Medulla oblongata (tissue), 1 donor: ENCODE measurements around the gene ABL1.
"Not testable (repeated sequence)": the region's sequence is repeated elsewhere in the genome, so short reads cannot be mapped to it uniquely, and the experiment has no call there.

Experiments
- DNase-seq: peaks from one replicate; pipeline ENCODE4 v3.0.0-alpha.2; 2015; ENCODE audit errors: extremely low spot score

Gene ABL1

DNA sequence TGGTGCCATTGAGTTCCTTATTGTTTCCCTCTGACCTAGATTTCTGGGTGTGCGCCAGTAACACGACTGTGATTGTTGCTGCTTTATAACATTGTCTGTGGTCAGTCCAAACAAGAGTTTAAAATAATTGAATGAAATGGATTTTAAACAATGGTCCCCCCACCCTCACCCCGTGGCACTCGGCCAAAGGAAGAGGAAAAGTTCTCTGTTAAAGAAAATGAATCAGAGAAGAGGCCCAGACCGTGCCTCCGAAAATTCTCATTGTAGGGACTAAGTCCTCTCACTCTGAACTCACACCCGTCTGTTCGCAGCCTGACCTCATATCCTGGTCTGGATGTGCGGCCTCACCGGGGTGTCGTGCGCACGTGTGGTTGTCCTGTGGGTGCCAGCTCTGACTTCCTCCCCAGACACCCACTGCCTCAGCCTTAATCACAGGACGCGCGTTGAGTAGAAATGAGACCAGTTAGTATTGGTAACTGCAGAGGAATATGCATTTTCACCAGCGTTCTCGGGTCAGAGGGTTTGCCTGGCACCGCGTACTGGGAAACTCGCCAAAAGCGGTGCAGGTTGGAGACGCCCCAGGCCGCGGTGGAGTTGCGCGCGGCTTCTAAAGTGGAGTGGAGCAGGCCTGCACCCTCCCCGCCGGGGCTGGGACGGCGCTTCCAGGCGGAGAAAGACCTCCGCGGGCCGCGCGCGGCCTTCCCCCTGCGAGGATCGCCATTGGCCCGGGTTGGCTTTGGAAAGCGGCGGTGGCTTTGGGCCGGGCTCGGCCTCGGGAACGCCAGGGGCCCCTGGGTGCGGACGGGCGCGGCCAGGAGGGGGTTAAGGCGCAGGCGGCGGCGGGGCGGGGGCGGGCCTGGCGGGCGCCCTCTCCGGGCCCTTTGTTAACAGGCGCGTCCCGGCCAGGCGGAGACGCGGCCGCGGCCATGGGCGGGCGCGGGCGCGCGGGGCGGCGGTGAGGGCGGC is at the start of gene ABL1:
TSS of gene ABL1 (plus strand) at position 884 of the 966 bp plus-strand sequence. CDS start 193 bp downstream, outside the sequence.
- DNase-seq, result no peak

GRCh38 chr9:130785940-130786508 is 49.0 kb upstream of the ABL1 start:
- no peak for DNase-seq

DNA sequence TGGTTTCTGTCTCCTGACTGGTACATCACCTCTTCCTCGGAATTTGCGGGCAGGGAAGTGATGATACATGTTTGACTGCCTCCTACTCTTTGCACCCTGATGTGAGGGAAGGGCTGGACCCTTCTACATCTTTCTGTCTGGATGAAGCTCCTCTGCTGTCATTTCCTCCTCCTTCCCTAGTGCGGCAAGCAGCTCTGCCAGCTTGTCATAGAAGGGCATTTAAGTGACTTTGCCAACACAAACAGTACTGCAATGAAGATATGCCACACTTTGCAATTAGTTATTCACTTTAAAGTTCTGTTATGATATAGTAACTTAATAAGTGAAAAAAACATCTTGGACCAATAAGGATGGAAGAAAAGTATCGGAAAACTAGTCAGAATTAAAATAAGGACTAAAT is 48.5 kb upstream of the ABL1 start:
- no peak for DNase-seq

- DNase-seq, result no peak
Measured at GRCh38 chr9:130789747-130790672, 45.0 kb upstream of the ABL1 start.

GRCh38 chr9:130791303-130791894 is 43.7 kb upstream of the ABL1 start:
- DNase-seq, result no peak

DNA sequence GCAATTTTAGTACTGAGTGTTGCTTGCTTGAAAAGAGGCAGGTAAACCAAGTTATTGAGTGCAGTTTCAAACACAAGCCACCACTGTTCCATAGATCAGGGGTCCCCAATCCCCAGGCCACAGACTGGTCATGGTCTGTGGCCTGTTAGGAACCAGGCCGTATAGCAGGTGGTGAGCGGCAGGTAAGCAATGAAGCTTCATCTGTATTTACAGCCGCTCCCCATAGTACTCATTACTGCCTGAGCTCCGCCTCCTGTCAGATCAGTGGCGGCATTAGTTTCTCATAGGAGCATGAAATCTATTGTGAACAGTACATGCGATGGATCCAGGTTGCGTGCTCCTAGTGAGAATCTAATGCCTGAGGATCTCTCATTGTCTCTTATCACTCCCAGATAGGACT is 41.5 kb upstream of the ABL1 start:
- no peak for DNase-seq

- DNase-seq, result not testable (repeated sequence)
Measured at GRCh38 chr9:130794021-130794420, 41.0 kb upstream of the ABL1 start.

GRCh38 chr9:130794423-130794822 is 40.6 kb upstream of the ABL1 start:
- not testable (repeated sequence) for DNase-seq

- DNase-seq, result no peak
Measured at GRCh38 chr9:130794923-130795495, 40.0 kb upstream of the ABL1 start.

GRCh38 chr9:130803116-130803515 is 31.9 kb upstream of the ABL1 start:
- DNase-seq, result not testable (repeated sequence)

DNA sequence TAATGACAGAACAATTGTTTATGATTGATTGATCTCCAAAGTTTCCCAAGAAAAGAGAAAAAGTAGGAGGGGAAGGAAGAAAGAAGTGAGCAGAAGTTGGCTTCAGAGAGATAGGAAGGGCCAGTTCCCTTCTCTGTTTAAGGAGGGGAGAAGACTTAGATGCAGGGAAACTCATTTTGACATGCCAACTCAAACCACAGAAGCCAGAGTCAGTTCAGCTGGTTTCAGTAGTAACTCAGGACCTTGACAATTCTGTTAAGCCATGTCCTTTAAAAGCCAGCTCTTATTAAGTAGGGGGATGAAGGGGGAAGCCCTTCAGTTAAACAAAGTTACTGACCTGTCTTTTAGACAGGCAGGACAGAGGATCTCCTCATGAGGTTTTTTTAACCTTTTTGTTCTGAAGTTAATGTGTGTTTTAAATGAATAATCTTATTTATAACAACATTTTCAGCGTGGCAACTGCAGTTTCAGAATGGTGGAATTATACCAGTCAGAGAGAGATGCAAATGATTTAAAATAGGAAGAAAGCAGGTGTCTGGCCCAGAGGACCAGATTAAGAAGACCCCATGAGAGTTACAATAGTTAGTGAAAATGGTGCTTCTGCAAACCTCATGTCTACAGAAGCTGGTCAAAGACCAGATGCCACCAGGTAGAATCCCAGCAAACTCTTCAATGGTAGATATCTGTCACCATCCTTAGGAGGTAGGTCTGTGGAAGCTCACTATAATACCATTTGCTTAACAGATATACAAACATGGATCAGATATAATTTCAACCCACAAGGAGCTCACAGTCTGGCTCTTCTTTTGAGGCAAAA is 29.3 kb upstream of the ABL1 start:
- no peak for DNase-seq

DNA sequence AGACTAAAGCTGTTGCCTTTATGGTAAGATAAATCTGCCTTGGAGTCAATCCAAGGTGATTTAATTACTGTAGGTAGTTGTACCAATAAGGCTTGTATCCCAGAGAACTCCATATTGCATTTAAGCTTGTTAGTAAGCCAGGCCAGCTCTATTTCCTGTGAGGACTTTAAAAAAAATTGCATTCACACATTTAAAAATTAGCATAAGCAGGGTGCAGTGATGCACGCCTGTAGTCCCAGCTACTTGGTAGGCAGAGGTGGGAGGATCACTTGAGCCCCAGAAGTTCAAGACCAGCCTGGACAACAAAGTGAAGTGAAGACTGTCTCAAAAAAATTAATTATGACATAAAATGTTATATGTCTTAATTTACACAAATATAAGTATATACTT is 28.7 kb upstream of the ABL1 start:
- no peak for DNase-seq

DNA sequence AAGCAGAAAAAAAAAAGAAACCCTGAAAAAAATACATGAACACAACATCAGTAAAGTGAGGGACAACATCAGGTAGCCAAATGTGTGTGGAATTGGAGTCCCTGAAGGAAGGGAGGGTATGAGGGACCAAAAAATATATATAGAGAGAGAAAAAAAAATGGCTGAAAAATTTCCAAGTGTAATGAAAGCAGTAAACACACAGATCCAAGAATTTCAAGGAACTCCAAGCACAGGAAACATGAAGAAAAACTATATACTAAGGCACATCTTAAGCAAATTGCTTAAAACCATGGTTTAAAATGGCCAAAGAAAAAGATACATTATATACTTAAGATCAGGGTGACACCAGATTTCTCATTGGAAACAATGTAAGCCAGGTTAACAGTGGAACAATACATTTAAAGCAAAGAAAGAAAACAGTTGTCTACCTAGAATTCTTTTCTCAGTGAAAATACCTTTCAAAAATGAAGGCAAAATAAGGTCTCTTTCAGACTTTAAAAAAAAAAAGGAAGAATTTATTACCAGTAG is 24.4 kb upstream of the ABL1 start:
- no peak for DNase-seq

- DNase-seq, result no peak
Measured at GRCh38 chr9:130815242-130815808, 19.7 kb upstream of the ABL1 start.

DNA sequence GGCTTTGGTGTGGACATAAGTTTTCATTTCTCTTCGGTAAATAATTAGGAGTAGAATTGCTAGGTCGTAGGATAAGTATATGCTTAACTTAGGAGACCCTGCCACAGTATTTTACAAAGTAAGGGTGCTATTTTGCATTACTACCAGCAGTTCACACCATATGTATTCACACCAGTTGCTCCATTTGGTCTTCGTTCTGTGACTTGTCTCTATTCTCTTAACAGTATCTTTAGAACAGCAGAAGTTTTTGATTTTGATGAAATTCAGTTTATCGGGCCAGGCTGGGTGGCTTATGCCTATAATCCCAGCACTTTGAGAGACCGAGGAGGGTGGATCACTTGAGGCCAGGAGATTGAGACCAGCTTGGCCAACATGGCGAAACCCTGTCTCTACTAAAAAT is 17.1 kb upstream of the ABL1 start:
- DNase-seq, result no peak

- peak; percentile 52 for DNase-seq
Measured at GRCh38 chr9:130820135-130820738, 14.8 kb upstream of the ABL1 start.

- DNase-seq, result no peak
Measured at GRCh38 chr9:130823435-130823834, 11.6 kb upstream of the ABL1 start.

- no peak for DNase-seq
Measured at GRCh38 chr9:130824079-130824478, 11.0 kb upstream of the ABL1 start.

GRCh38 chr9:130824643-130825350 is 10.3 kb upstream of the ABL1 start:
- DNase-seq, result no peak
